ENCODE results near the gene CIAO2B.

- TF ChIP-seq CTCF (IDR thresholded peaks at IDR 0.05) (no peak), EZH2phosphoT487 (IDR thresholded peaks at IDR 0.05) (no peak)
Observed at GRCh38 chr16:66973716-66974115, 39.5 kb upstream of the CIAO2B start.
